GM21529 (cell line): ENCODE measurements around the gene ADAMTS13.
"Not testable (repeated sequence)": the region's sequence is repeated elsewhere in the genome, so short reads cannot be mapped to it uniquely, and the experiment has no call there.

ENCODE experiments used
- ATAC-seq: cut with Tn5 transposase; IDR thresholded peaks from one replicate; pipeline ENCODE4 v1.9.1; 2021; ENCODE audit not compliant: unreplicated experiment

Gene ADAMTS13

GRCh38 chr9:133423216-133423615 lies 1.0 kb downstream of the ADAMTS13 start:
- no peak for ATAC-seq

GRCh38 chr9:133424187-133424586 lies 2.0 kb downstream of the ADAMTS13 start:
- ATAC-seq: no peak

- no peak for ATAC-seq
These were observed 3.0 kb downstream of the ADAMTS13 start for GRCh38 chr9:133425049-133425632.

- ATAC-seq: no peak
These were observed 3.8 kb downstream of the ADAMTS13 start for GRCh38 chr9:133426011-133426410.

- ATAC-seq: no peak
These were observed 5.6 kb downstream of the ADAMTS13 start for GRCh38 chr9:133427658-133428348.

- ATAC-seq: no peak
These were observed 6.5 kb downstream of the ADAMTS13 start for GRCh38 chr9:133428617-133429101.

- ATAC-seq: no peak
These were observed 7.0 kb downstream of the ADAMTS13 start for GRCh38 chr9:133429214-133429613.

- no peak for ATAC-seq
These were observed 7.5 kb downstream of the ADAMTS13 start for GRCh38 chr9:133429641-133430161.

GRCh38 chr9:133430244-133430643 lies 8.1 kb downstream of the ADAMTS13 start:
- ATAC-seq: no peak

GRCh38 chr9:133433351-133433843 lies 11.2 kb downstream of the ADAMTS13 start:
- no peak for ATAC-seq

- no peak for ATAC-seq
These were observed 14.5 kb downstream of the ADAMTS13 start for GRCh38 chr9:133436681-133437080.

GRCh38 chr9:133437753-133438531 lies 15.8 kb downstream of the ADAMTS13 start:
- ATAC-seq: no peak

- no peak for ATAC-seq
These were observed 17.2 kb downstream of the ADAMTS13 start for GRCh38 chr9:133439337-133439736.

- ATAC-seq: no peak
These were observed 18.7 kb downstream of the ADAMTS13 start for GRCh38 chr9:133440874-133441273.

GRCh38 chr9:133441571-133441970 lies 19.4 kb downstream of the ADAMTS13 start:
- ATAC-seq: no peak

- ATAC-seq: no peak
These were observed 21.1 kb downstream of the ADAMTS13 start for GRCh38 chr9:133443248-133443647.

GRCh38 chr9:133443982-133444381 lies 21.8 kb downstream of the ADAMTS13 start:
- no peak for ATAC-seq

- no peak for ATAC-seq
These were observed 23.3 kb downstream of the ADAMTS13 start for GRCh38 chr9:133445293-133445969.

- no peak for ATAC-seq
These were observed 26.4 kb downstream of the ADAMTS13 start for GRCh38 chr9:133448487-133448972.

GRCh38 chr9:133449760-133450159 lies 27.6 kb downstream of the ADAMTS13 start:
- no peak for ATAC-seq

GRCh38 chr9:133451865-133452264 lies 29.7 kb downstream of the ADAMTS13 start:
- not testable (repeated sequence) for ATAC-seq
